ENCODE results near the gene HIRA. TPM values are rescaled to one million over a fixed set of nuclear protein-coding genes. Genes with fewer than 3 reads are reported as not detected.

The HIRA gene
- polyA plus RNA-seq, 1 experiment, result 17.1 TPM

- Histone ChIP-seq H3K27ac (ENCODE audit: low read depth, low read length) (peak overlapping the region; percentile 87), H3K9me3 (ENCODE audit: control insufficient read depth, insufficient read depth, low read length) (no peaks in the 10 kb centered on the region), H3K27me3 (ENCODE audit: control insufficient read depth, insufficient read depth, low read length) (no peaks in the 10 kb centered on the region), H3K4me3 (ENCODE audit: low read depth, low read length) (peak overlapping the region; percentile 87)
- TF ChIP-seq CTCF (IDR thresholded peaks at IDR 0.05; ENCODE audit: low read depth, low read length), result no peak
- ChIA-PET CTCF (no interaction called here), POLR2A (no interaction called here)
- DNase-seq (ENCODE audit: low read depth, low spot score), result no peak
These were observed 1.3 kb downstream of the HIRA start for GRCh38 chr22:19429950-19430889.

GRCh38 chr22:19424186-19424500 is 7.4 kb downstream of the HIRA start:
- ChIA-PET CTCF (no interaction called here), POLR2A (interaction anchor here (0.5 kb wide), 1 partner anchor 271 kb away, joined by 6 read pairs; no protein-coding TSS in a partner anchor)
- Histone ChIP-seq H3K27ac (ENCODE audit: low read depth, low read length) (no peak overlapping the region), H3K4me3 (ENCODE audit: low read depth, low read length) (no peak overlapping the region), H3K9me3 (ENCODE audit: control insufficient read depth, insufficient read depth, low read length) (no peaks in the 10 kb centered on the region), H3K27me3 (ENCODE audit: control insufficient read depth, insufficient read depth, low read length) (no peaks in the 10 kb centered on the region)
- TF ChIP-seq CTCF (IDR thresholded peaks at IDR 0.05; ENCODE audit: low read depth, low read length), result no peak
- no peak for DNase-seq (ENCODE audit: low read depth, low spot score)

- Histone ChIP-seq H3K27ac (ENCODE audit: low read depth, low read length) (no peak overlapping the region), H3K9me3 (ENCODE audit: control insufficient read depth, insufficient read depth, low read length) (no peaks in the 10 kb centered on the region), H3K27me3 (ENCODE audit: control insufficient read depth, insufficient read depth, low read length) (no peaks in the 10 kb centered on the region), H3K4me3 (ENCODE audit: low read depth, low read length) (no peak overlapping the region)
- TF ChIP-seq CTCF (IDR thresholded peaks at IDR 0.05; ENCODE audit: low read depth, low read length), result no peak
- no peak for DNase-seq (ENCODE audit: low read depth, low spot score)
- CTCF ChIA-PET, result interaction anchor here (0.9 to 1.3 kb wide), 2 partner anchors 9 to 17 kb away, joined by 3 read pairs; no protein-coding TSS in a partner anchor
- POLR2A ChIA-PET, result interaction anchor here (0.6 to 1.2 kb wide), 2 partner anchors 9 to 297 kb away, joined by 3 to 7 read pairs; partner anchors contain the start of genes HIRA and MRPL40
These were observed 8.9 kb downstream of the HIRA start for GRCh38 chr22:19422440-19423301.

GRCh38 chr22:19420321-19420720 is 11.2 kb downstream of the HIRA start:
- Histone ChIP-seq H3K4me3 (ENCODE audit: low read depth, low read length) (no peak overlapping the region), H3K9me3 (ENCODE audit: control insufficient read depth, insufficient read depth, low read length) (no peaks in the 10 kb centered on the region), H3K27ac (ENCODE audit: low read depth, low read length) (no peak overlapping the region), H3K27me3 (ENCODE audit: control insufficient read depth, insufficient read depth, low read length) (no peaks in the 10 kb centered on the region)
- CTCF ChIA-PET, result no interaction called here
- POLR2A ChIA-PET, result interaction anchor here (0.9 kb wide), 1 partner anchor 12 kb away, joined by 10 read pairs; the partner anchor contains the start of gene MRPL40
- TF ChIP-seq CTCF (IDR thresholded peaks at IDR 0.05; ENCODE audit: low read depth, low read length), result no peak
- no peak for DNase-seq (ENCODE audit: low read depth, low spot score)
